ENCODE data around the gene BCAS1.

BCAS1 gene

GRCh38 chr20:53943522-53944291 lies 126.7 kb downstream of the BCAS1 start:
- H3K4me1 ChIP-seq (ENCODE audit: control insufficient read depth in 1 of 2, insufficient read depth in 2 of 2, low read length in 2 of 2), result peaks cover 7 to 16% of the 10 kb centered on the region in 2 experiments
- no peak overlapping the region for H3K27ac ChIP-seq (ENCODE audit: low read depth, low read length)
- H2AK5ac ChIP-seq (ENCODE audit: low read length), result no peak overlapping the region
- H3K36me3 ChIP-seq (ENCODE audit: control insufficient read depth in 1 of 2, insufficient read depth in 2 of 2, low read length in 2 of 2), result no peaks in the 10 kb centered on the region
- no peak overlapping the region for H3K18ac ChIP-seq (ENCODE audit: low read length)
- peaks cover 2% of the 10 kb centered on the region for H3K79me1 ChIP-seq (ENCODE audit: low read length)
- WGBS (ENCODE audit: extremely low coverage, insufficient coverage, insufficient read length), result 100% methylated on average over 2 of the region's 11 CpGs
- H3K4me2 ChIP-seq (ENCODE audit: low read length), result no peak overlapping the region
- DNase-seq, result peak in 1 of 2 donors; percentile 30
- H2BK12ac ChIP-seq (ENCODE audit: low read length), result no peak overlapping the region
- H3K9me3 ChIP-seq (ENCODE audit: insufficient read depth, low read depth, low read length), result peaks cover 2% of the 10 kb centered on the region
- H2AFZ ChIP-seq (ENCODE audit: insufficient read depth, low read length, poor library complexity), result no peak overlapping the region
- no peak overlapping the region for H3K14ac ChIP-seq (ENCODE audit: low read length)
- no peak overlapping the region for H4K12ac ChIP-seq (ENCODE audit: low read depth, low read length)
- no peak overlapping the region for H4K8ac ChIP-seq (ENCODE audit: low read depth, low read length)
- H3K79me2 ChIP-seq (ENCODE audit: control insufficient read depth, insufficient read depth, low read length, poor library complexity), result no peaks in the 10 kb centered on the region
- no peak overlapping the region for H3K9ac ChIP-seq (ENCODE audit: low read length)
- no peak overlapping the region for H2BK5ac ChIP-seq (ENCODE audit: low read depth, low read length, poor library complexity)
- no peak overlapping the region for H3K23ac ChIP-seq (ENCODE audit: low read length)
- no peaks in the 10 kb centered on the region for H3K27me3 ChIP-seq (ENCODE audit: insufficient read depth, low read length)
- no peak overlapping the region for H2BK120ac ChIP-seq (ENCODE audit: insufficient read depth, low read length, poor library complexity)
- H4K91ac ChIP-seq (ENCODE audit: low read depth, low read length), result no peak overlapping the region
- H3K4me3 ChIP-seq (ENCODE audit: low read depth, low read length), result no peak overlapping the region
- H3K4ac ChIP-seq (ENCODE audit: low read depth, low read length), result no peak overlapping the region

- H3K4ac ChIP-seq (ENCODE audit: low read depth, low read length), result no peak overlapping the region
- no peak overlapping the region for H3K4me3 ChIP-seq (ENCODE audit: low read depth, low read length)
- H3K79me2 ChIP-seq (ENCODE audit: control insufficient read depth, insufficient read depth, low read length, poor library complexity), result no peaks in the 10 kb centered on the region
- peaks cover 2% of the 10 kb centered on the region for H3K9me3 ChIP-seq (ENCODE audit: insufficient read depth, low read depth, low read length)
- no peak overlapping the region for H2AK5ac ChIP-seq (ENCODE audit: low read length)
- H2BK120ac ChIP-seq (ENCODE audit: insufficient read depth, low read length, poor library complexity), result no peak overlapping the region
- H4K12ac ChIP-seq (ENCODE audit: low read depth, low read length), result no peak overlapping the region
- H3K23ac ChIP-seq (ENCODE audit: low read length), result no peak overlapping the region
- no peak overlapping the region for H2BK5ac ChIP-seq (ENCODE audit: low read depth, low read length, poor library complexity)
- no peak overlapping the region for H3K18ac ChIP-seq (ENCODE audit: low read length)
- no peak overlapping the region for H4K91ac ChIP-seq (ENCODE audit: low read depth, low read length)
- no peak overlapping the region for H3K27ac ChIP-seq (ENCODE audit: low read depth, low read length)
- peaks cover 5% of the 10 kb centered on the region for H3K79me1 ChIP-seq (ENCODE audit: low read length)
- no peaks in the 10 kb centered on the region for H3K27me3 ChIP-seq (ENCODE audit: insufficient read depth, low read length)
- no peak for DNase-seq
- H3K14ac ChIP-seq (ENCODE audit: low read length), result no peak overlapping the region
- H3K9ac ChIP-seq (ENCODE audit: low read length), result no peak overlapping the region
- no CpG with 5 or more reads among the region's 3 CpGs for WGBS (ENCODE audit: extremely low coverage, insufficient coverage, insufficient read length)
- no peak overlapping the region for H3K4me2 ChIP-seq (ENCODE audit: low read length)
- peaks cover 7 to 16% of the 10 kb centered on the region in 2 experiments for H3K4me1 ChIP-seq (ENCODE audit: control insufficient read depth in 1 of 2, insufficient read depth in 2 of 2, low read length in 2 of 2)
- H3K36me3 ChIP-seq (ENCODE audit: control insufficient read depth in 1 of 2, insufficient read depth in 2 of 2, low read length in 2 of 2), result no peaks in the 10 kb centered on the region
- no peak overlapping the region for H2BK12ac ChIP-seq (ENCODE audit: low read length)
- no peak overlapping the region for H4K8ac ChIP-seq (ENCODE audit: low read depth, low read length)
- H2AFZ ChIP-seq (ENCODE audit: insufficient read depth, low read length, poor library complexity), result no peak overlapping the region
These were observed 127.4 kb downstream of the BCAS1 start for GRCh38 chr20:53942973-53943372.

- Histone ChIP-seq H2BK120ac (ENCODE audit: insufficient read depth, low read length, poor library complexity) (no peak overlapping the region), H3K4me1 (ENCODE audit: control insufficient read depth in 1 of 2, insufficient read depth in 2 of 2, low read length in 2 of 2) (peaks cover 7 to 17% of the 10 kb centered on the region in 2 experiments), H3K18ac (ENCODE audit: low read length) (no peak overlapping the region), H2AFZ (ENCODE audit: insufficient read depth, low read length, poor library complexity) (no peak overlapping the region), H3K27ac (ENCODE audit: low read depth, low read length) (no peak overlapping the region), H3K4me3 (ENCODE audit: low read depth, low read length) (no peak overlapping the region), H2BK12ac (ENCODE audit: low read length) (no peak overlapping the region), H3K9ac (ENCODE audit: low read length) (no peak overlapping the region), H2BK5ac (ENCODE audit: low read depth, low read length, poor library complexity) (no peak overlapping the region), H3K79me2 (ENCODE audit: control insufficient read depth, insufficient read depth, low read length, poor library complexity) (no peaks in the 10 kb centered on the region), H4K91ac (ENCODE audit: low read depth, low read length) (no peak overlapping the region), H3K9me3 (ENCODE audit: insufficient read depth, low read depth, low read length) (peaks cover 2% of the 10 kb centered on the region), H3K4me2 (ENCODE audit: low read length) (no peak overlapping the region), H3K36me3 (ENCODE audit: control insufficient read depth in 1 of 2, insufficient read depth in 2 of 2, low read length in 2 of 2) (no peaks in the 10 kb centered on the region), H3K4ac (ENCODE audit: low read depth, low read length) (no peak overlapping the region), H4K12ac (ENCODE audit: low read depth, low read length) (no peak overlapping the region), H3K14ac (ENCODE audit: low read length) (no peak overlapping the region), H3K79me1 (ENCODE audit: low read length) (peaks cover 5% of the 10 kb centered on the region), H3K23ac (ENCODE audit: low read length) (no peak overlapping the region), H3K27me3 (ENCODE audit: insufficient read depth, low read length) (no peaks in the 10 kb centered on the region), H2AK5ac (ENCODE audit: low read length) (no peak overlapping the region), H4K8ac (ENCODE audit: low read depth, low read length) (no peak overlapping the region)
- no peak for DNase-seq
- WGBS (ENCODE audit: extremely low coverage, insufficient coverage, insufficient read length), result no CpG with 5 or more reads among the region's 6 CpGs
These were observed 128.0 kb downstream of the BCAS1 start for GRCh38 chr20:53942472-53942816.

GRCh38 chr20:53941680-53942471 lies 128.5 kb downstream of the BCAS1 start:
- Histone ChIP-seq H3K9me3 (ENCODE audit: insufficient read depth, low read depth, low read length) (peaks cover 2% of the 10 kb centered on the region), H2AK5ac (ENCODE audit: low read length) (no peak overlapping the region), H2BK5ac (ENCODE audit: low read depth, low read length, poor library complexity) (no peak overlapping the region), H3K27ac (ENCODE audit: low read depth, low read length) (no peak overlapping the region), H3K27me3 (ENCODE audit: insufficient read depth, low read length) (no peaks in the 10 kb centered on the region), H3K4me3 (ENCODE audit: low read depth, low read length) (no peak overlapping the region), H2BK12ac (ENCODE audit: low read length) (no peak overlapping the region), H2BK120ac (ENCODE audit: insufficient read depth, low read length, poor library complexity) (no peak overlapping the region), H4K91ac (ENCODE audit: low read depth, low read length) (no peak overlapping the region), H3K4me2 (ENCODE audit: low read length) (peak overlapping the region; percentile 2), H3K79me2 (ENCODE audit: control insufficient read depth, insufficient read depth, low read length, poor library complexity) (no peaks in the 10 kb centered on the region), H3K18ac (ENCODE audit: low read length) (no peak overlapping the region), H2AFZ (ENCODE audit: insufficient read depth, low read length, poor library complexity) (peak overlapping the region; percentile 62), H3K4me1 (ENCODE audit: control insufficient read depth in 1 of 2, insufficient read depth in 2 of 2, low read length in 2 of 2) (peaks cover 9 to 21% of the 10 kb centered on the region in 2 experiments), H3K36me3 (ENCODE audit: control insufficient read depth in 1 of 2, insufficient read depth in 2 of 2, low read length in 2 of 2) (no peaks in the 10 kb centered on the region), H3K79me1 (ENCODE audit: low read length) (peaks cover 5% of the 10 kb centered on the region), H4K12ac (ENCODE audit: low read depth, low read length) (no peak overlapping the region), H3K23ac (ENCODE audit: low read length) (no peak overlapping the region), H3K4ac (ENCODE audit: low read depth, low read length) (no peak overlapping the region), H3K14ac (ENCODE audit: low read length) (no peak overlapping the region), H4K8ac (ENCODE audit: low read depth, low read length) (no peak overlapping the region), H3K9ac (ENCODE audit: low read length) (no peak overlapping the region)
- WGBS (ENCODE audit: extremely low coverage, insufficient coverage, insufficient read length), result no CpG with 5 or more reads among the region's 7 CpGs
- DNase-seq, result no peak

Measured in trophoblast cell (in vitro differentiated cells and primary cell).